AG10803 (cell line): ENCODE results near the gene AVPI1.
"Not testable (repeated sequence)": the region's sequence is repeated elsewhere in the genome, so short reads cannot be mapped to it uniquely, and the experiment has no call there.

Experiments
- DNase-seq: peaks from one replicate; pipeline ENCODE4 v3.0.0; 2010; ENCODE audit warnings: low read depth
- H3K4me3 ChIP-seq: 2 replicates; pipeline ENCODE4 v1.5.1; 2011; ENCODE audit warnings: mild to moderate bottlenecking, low read length, control low read depth
- CTCF ChIP-seq: conservative IDR thresholded peaks from 2 replicates; pipeline ENCODE4 v1.5.1; 2011; ENCODE audit warnings: mild to moderate bottlenecking, low read length, control low read depth, inconsistent platforms

AVPI1 gene

GRCh38 chr10:97644936-97645335, 42.1 kb downstream of the AVPI1 start:
- no peak overlapping the region for H3K4me3 ChIP-seq
- TF ChIP-seq CTCF: no peak
- DNase-seq: no peak

GRCh38 chr10:97643441-97643985, 43.5 kb downstream of the AVPI1 start:
- H3K4me3 ChIP-seq: no peak overlapping the region
- TF ChIP-seq CTCF: no peak
- no peak for DNase-seq

GRCh38 chr10:97642471-97643159, 44.4 kb downstream of the AVPI1 start:
- not testable (repeated sequence) for H3K4me3 ChIP-seq, DNase-seq

- TF ChIP-seq CTCF: no peak
- peak; percentile 63 for DNase-seq
- H3K4me3 ChIP-seq: peak overlapping the region; percentile 84
These were observed 45.9 kb downstream of the AVPI1 start for GRCh38 chr10:97640868-97641811.

- H3K4me3 ChIP-seq: peak within 1 kb of the TSS; percentile 84
- TF ChIP-seq CTCF: no peak
- DNase-seq: peak; percentile 99
These were observed 46.7 kb downstream of the AVPI1 start, which contains the start of gene PI4K2A for GRCh38 chr10:97640174-97640867. TSS of gene PI4K2A (plus strand) at chr10:97640671. CDS start at chr10:97640743, 72 bp downstream.

- not testable (repeated sequence) for H3K4me3 ChIP-seq, DNase-seq
These were observed 48.0 kb downstream of the AVPI1 start for GRCh38 chr10:97639090-97639489.

- H3K4me3 ChIP-seq: no peak overlapping the region
- TF ChIP-seq CTCF: no peak
- no peak for DNase-seq
These were observed 51.5 kb downstream of the AVPI1 start for GRCh38 chr10:97635577-97635976.
